ENCODE results near the gene CAMSAP2. TPM values are rescaled to one million over a fixed set of nuclear protein-coding genes. Genes with fewer than 3 reads are reported as not detected.

The CAMSAP2 gene
- total and polyA plus RNA-seq, 2 of the 8 experiments (the other 6 are each of a cell fraction or from before 2014, with no cell fraction given) = 4.2 to 27.6 TPM

DNA sequence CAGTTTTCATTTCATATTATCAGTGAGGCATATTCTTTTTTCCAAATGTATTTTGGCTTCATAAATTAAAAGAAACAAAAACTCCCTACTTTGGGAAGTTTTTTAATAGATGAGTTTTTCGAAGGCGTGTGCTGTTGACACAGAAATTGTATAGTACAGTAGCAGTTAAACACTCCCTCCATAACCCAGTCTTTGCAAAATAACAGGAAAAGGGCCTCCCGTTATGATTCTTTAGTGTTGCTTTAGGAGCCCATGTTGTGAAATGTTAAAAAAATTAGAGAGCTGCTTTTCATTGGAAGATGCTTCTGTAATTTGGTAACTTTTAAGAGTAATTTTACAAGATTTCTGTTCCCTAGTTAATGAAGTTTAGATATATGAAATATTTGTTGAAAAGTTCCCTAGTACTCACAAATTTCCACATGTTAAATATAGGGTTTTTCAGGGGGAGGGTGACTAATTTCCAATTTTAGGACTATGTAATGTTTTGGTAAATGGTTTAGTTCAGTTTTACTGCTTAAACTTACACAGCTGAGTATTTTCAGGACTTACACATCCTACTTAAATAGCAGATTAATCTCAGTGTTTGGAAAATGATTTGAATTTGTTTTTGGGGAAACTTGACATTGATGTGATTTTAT lies 2.0 kb downstream of the CAMSAP2 start (continued):
- TF ChIP-seq CHD7 (IDR thresholded peaks at IDR 0.05; ENCODE audit: insufficient replicate concordance, low read length) (no peak), SP4 (IDR thresholded peaks at IDR 0.05; ENCODE audit: low read length) (no peak), SAP30 (IDR thresholded peaks at IDR 0.05; ENCODE audit: insufficient read depth, insufficient replicate concordance, low read length) (no peak), POLR2AphosphoS5 (IDR thresholded peaks at IDR 0.05; ENCODE audit: low read depth, low read length) (no peak), MAFK (IDR thresholded peaks at IDR 0.05; ENCODE audit: low read depth, low read length) (no peak), BCL11A (IDR thresholded peaks at IDR 0.05; ENCODE audit: low read depth in 2 of 2, low read length in 2 of 2) (no peak), CHD1 (IDR thresholded peaks at IDR 0.05; ENCODE audit: low read depth, low read length) (no peak), JUN (IDR thresholded peaks at IDR 0.05; ENCODE audit: low read depth, low read length) (no peak), BRCA1 (IDR thresholded peaks at IDR 0.05; ENCODE audit: low read depth, low read length) (no peak), RAD21 (IDR thresholded peaks at IDR 0.05 in 1 of 2, conservative IDR thresholded peaks at IDR 0.05 in 1 of 2; ENCODE audit: low read depth in 2 of 2, low read length in 2 of 2) (no peak), GTF2F1 (IDR thresholded peaks at IDR 0.05; ENCODE audit: borderline replicate concordance, low read depth, low read length) (no peak)
